Cardiac fibroblast (primary cell): ENCODE measurements around the gene GUCY1A1.

Experiments
- DNase-seq, 2 donors: peaks; one replicate each; pipeline versions ENCODE4 v3.0.0 to v3.0.0-alpha.2; 2010; ENCODE audit warnings: low read depth in 2 of 2
- H3K4me3 ChIP-seq, 2 donors: replicated peaks in 1 of 2; 1 replicate in 1 of 2; 2 replicates in 1 of 2; pipeline ENCODE4 v1.5.1; 2011; ENCODE audit warnings: low read depth in 2 of 2, low read length in 2 of 2, mild to moderate bottlenecking in 2 of 2, moderate library complexity in 1 of 2
- TF ChIP-seq, protein P1 (sequence below): IDR thresholded peaks from one replicate; pipeline ENCODE4 v1.5.1; 2011; ENCODE audit warnings: low read depth, mild to moderate bottlenecking, low read length, inconsistent platforms

The GUCY1A1 gene

GRCh38 chr4:155748039-155748438 lies 81.4 kb downstream of the GUCY1A1 start:
- DNase-seq: no peak
- H3K4me3 ChIP-seq: no peak overlapping the region
- TF ChIP-seq, protein P1, sequence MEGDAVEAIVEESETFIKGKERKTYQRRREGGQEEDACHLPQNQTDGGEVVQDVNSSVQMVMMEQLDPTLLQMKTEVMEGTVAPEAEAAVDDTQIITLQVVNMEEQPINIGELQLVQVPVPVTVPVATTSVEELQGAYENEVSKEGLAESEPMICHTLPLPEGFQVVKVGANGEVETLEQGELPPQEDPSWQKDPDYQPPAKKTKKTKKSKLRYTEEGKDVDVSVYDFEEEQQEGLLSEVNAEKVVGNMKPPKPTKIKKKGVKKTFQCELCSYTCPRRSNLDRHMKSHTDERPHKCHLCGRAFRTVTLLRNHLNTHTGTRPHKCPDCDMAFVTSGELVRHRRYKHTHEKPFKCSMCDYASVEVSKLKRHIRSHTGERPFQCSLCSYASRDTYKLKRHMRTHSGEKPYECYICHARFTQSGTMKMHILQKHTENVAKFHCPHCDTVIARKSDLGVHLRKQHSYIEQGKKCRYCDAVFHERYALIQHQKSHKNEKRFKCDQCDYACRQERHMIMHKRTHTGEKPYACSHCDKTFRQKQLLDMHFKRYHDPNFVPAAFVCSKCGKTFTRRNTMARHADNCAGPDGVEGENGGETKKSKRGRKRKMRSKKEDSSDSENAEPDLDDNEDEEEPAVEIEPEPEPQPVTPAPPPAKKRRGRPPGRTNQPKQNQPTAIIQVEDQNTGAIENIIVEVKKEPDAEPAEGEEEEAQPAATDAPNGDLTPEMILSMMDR: no peak

DNA sequence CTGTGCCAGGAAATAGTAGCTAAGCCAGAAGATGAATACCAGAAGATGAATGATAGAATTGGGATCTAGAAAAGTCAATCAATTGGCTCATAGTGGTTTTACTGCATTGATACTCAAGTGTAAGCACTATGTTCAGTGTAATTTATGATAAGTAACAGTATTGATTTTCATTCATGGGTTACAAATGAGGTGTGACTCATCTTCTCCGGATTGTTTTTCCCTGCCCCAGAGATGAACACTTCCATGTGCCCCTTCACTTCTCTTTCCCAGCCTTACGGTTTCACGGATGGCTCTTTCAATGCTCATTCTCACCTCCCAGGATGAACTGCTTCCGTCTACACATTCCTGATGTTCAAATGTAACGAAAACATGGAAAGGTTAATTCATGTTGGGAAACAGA lies 82.4 kb downstream of the GUCY1A1 start:
- no peak for DNase-seq
- TF ChIP-seq, protein P1: no peak
- no peak overlapping the region for H3K4me3 ChIP-seq

- no peak overlapping the region for H3K4me3 ChIP-seq
- TF ChIP-seq, protein P1: no peak
- no peak for DNase-seq
These were observed 84.9 kb downstream of the GUCY1A1 start for GRCh38 chr4:155751569-155751968.

DNA sequence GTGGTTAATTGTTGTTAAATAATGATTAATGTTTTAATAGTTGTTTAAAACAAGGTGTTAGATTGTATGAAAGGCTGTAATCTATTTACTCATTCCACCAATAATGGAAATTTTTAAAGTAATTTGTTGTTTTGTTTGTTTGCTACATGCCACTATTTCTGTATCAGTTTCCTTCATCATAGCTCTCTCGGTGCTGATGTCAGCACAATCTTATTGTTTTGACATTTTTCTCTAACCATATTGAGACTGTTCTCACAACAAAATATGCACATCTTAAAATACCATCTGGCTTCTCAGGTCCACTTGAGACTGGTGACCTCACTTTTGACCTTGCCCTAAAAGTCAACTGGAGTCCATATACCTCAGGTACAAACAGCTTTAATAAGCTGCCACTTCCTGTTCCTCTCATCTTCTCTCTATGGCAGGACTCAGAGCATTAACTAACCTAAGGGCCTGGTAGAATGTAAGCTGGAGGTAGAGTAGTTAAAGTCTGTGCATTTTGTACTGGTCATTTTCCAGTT lies 91.2 kb downstream of the GUCY1A1 start:
- no peak overlapping the region for H3K4me3 ChIP-seq
- no peak for DNase-seq
- TF ChIP-seq, protein P1: no peak

- TF ChIP-seq, protein P1: peak; percentile 26
- H3K4me3 ChIP-seq: peak within 1 kb of the TSS; percentile 61 to 62
- DNase-seq: peak; percentile 94 to 96
These were observed 92.1 kb downstream of the GUCY1A1 start, which contains the start of gene GUCY1B1 for GRCh38 chr4:155758481-155759371. TSS of gene GUCY1B1 (plus strand) at chr4:155759021. CDS start at chr4:155759141, 120 bp downstream.

GRCh38 chr4:155759372-155760252 lies 93.0 kb downstream of the GUCY1A1 start:
- peak overlapping the region; percentile 61 to 62 for H3K4me3 ChIP-seq
- DNase-seq: peak; percentile 16 to 51
- TF ChIP-seq, protein P1: no peak
